CD4-positive, alpha-beta T cell (primary cell): ENCODE results near the gene ZNF827. TPM values are rescaled to one million over a fixed set of nuclear protein-coding genes. Genes with fewer than 3 reads are reported as not detected.

Experiments used
- ATAC-seq: fragments of 200-7000 bp; cut with Tn5 transposase; one replicate; pipeline ENCODE4 v1.10.0; 2022; ENCODE audit warnings: mild to moderate bottlenecking; ENCODE audit not compliant: poor library complexity
- CTCF ChIA-PET: fragments of 350-600 bp; sonication (Branson Sonifier 250); formaldehyde crosslinking; loops from one replicate; lab custom pipeline; 2021; ENCODE audit warnings: antibody characterized with exemption, inconsistent platforms; lab: Charles Lee
- POLR2A ChIA-PET: fragments of 350-600 bp; sonication (Branson Sonifier 250); formaldehyde crosslinking; loops from one replicate; lab custom pipeline; 2021; ENCODE audit warnings: antibody characterized with exemption, inconsistent platforms; lab: Charles Lee
- DNase-seq, 14 experiments: peaks; one replicate each; pipeline ENCODE4 v3.0.0-alpha.2; 2013 to 2020; ENCODE audit warnings: mixed read lengths in 2 of 14
- H3K27ac ChIP-seq, 2 donors: one replicate each; pipeline versions ENCODE4 v1.5.1 to v1.7.0; 2013; ENCODE audit warnings: low read length in 2 of 2, low read depth in 1 of 2, mild to moderate bottlenecking in 1 of 2
- H3K27me3 ChIP-seq, 2 experiments: 1 replicate in 1 of 2; 2 replicates in 1 of 2; pipeline versions ENCODE4 v1.6.1 to v1.7.0; 2013; ENCODE audit warnings: low read length in 2 of 2, control low read depth in 1 of 2, mild to moderate bottlenecking in 1 of 2, moderate library complexity in 1 of 2; ENCODE audit not compliant: insufficient read depth in 2 of 2, control insufficient read depth in 1 of 2
- H3K36me3 ChIP-seq: one replicate; pipeline ENCODE4 v1.6.1; 2013; ENCODE audit warnings: low read length, control low read depth; ENCODE audit not compliant: insufficient read depth
- H3K4me1 ChIP-seq: one replicate; pipeline ENCODE4 v1.6.1; 2013; ENCODE audit warnings: low read length, control low read depth; ENCODE audit not compliant: insufficient read depth
- H3K4me3 ChIP-seq: one replicate; pipeline ENCODE4 v1.5.1; 2013; ENCODE audit warnings: mild to moderate bottlenecking, low read length, moderate library complexity
- H3K9me3 ChIP-seq, 2 experiments: 1 replicate in 1 of 2; 2 replicates in 1 of 2; pipeline versions ENCODE4 v1.6.1 to v1.7.0; 2013; ENCODE audit warnings: low read length in 2 of 2, mild to moderate bottlenecking in 2 of 2, control low read depth in 1 of 2, moderate library complexity in 1 of 2; ENCODE audit not compliant: control insufficient read depth in 1 of 2, insufficient read depth in 1 of 2
- H3K27ac Mint-ChIP-seq: one replicate; pipeline ENCODE4 v1.8.0; 2020; ENCODE audit warnings: mixed read lengths
- H3K27me3 Mint-ChIP-seq: one replicate; pipeline ENCODE4 v1.8.0; 2021; ENCODE audit warnings: mixed read lengths
- H3K36me3 Mint-ChIP-seq: one replicate; pipeline ENCODE4 v1.8.0; 2021; ENCODE audit warnings: low read depth, mixed read lengths
- H3K4me1 Mint-ChIP-seq: one replicate; pipeline ENCODE4 v1.8.0; 2021; ENCODE audit warnings: low read depth, mixed read lengths
- H3K4me3 Mint-ChIP-seq: one replicate; pipeline ENCODE4 v1.8.0; 2020; ENCODE audit warnings: mild to moderate bottlenecking, mixed read lengths
- H3K9me3 Mint-ChIP-seq: one replicate; pipeline ENCODE4 v1.8.0; 2020; ENCODE audit warnings: mixed read lengths
- CTCF ChIP-seq: fragments of 200-600 bp; IDR thresholded peaks from one replicate; pipeline ENCODE4 v1.8.0; 2022; ENCODE audit warnings: antibody characterized with exemption, mild to moderate bottlenecking
- intact Hi-C, 2 experiments: fragments of 100-400 bp; cut with DNase I in 1 of 2; cut with micrococcal nuclease in 1 of 2; formaldehyde crosslinking; loops; one replicate each; pipeline versions ENCODE4 v1.15.1 to v1.9.0; 2023 to 2025; cut with DNase I, micrococcal nuclease
- polyA plus RNA-seq, 2 donors: library from polyadenylated mRNA; unstranded; fragments of 120-200 nt; gene quantifications; one replicate each; pipeline ENCODE4 v1.2.1, GENCODE V29; 2013
- total RNA-seq, 174 experiments: library from RNA in 2 of 174; stranded (reverse) in 2 of 174; gene quantifications; one replicate each; pipeline ENCODE4 v1.2.3 and lab custom pipeline; 2021 to 2026

Gene ZNF827
- total RNA-seq (10 to 100 TPM; 13.7 to 14.3 TPM), total RNA-seq (lab: John Stamatoyannopoulos, UW) (10.4 to 143 (median 24.9) reads per million in 172 experiments)
- 5.7 TPM for polyA plus RNA-seq (2013, experiment 1 of 2)
- polyA plus RNA-seq (2013, experiment 2 of 2): 7.4 TPM

DNA sequence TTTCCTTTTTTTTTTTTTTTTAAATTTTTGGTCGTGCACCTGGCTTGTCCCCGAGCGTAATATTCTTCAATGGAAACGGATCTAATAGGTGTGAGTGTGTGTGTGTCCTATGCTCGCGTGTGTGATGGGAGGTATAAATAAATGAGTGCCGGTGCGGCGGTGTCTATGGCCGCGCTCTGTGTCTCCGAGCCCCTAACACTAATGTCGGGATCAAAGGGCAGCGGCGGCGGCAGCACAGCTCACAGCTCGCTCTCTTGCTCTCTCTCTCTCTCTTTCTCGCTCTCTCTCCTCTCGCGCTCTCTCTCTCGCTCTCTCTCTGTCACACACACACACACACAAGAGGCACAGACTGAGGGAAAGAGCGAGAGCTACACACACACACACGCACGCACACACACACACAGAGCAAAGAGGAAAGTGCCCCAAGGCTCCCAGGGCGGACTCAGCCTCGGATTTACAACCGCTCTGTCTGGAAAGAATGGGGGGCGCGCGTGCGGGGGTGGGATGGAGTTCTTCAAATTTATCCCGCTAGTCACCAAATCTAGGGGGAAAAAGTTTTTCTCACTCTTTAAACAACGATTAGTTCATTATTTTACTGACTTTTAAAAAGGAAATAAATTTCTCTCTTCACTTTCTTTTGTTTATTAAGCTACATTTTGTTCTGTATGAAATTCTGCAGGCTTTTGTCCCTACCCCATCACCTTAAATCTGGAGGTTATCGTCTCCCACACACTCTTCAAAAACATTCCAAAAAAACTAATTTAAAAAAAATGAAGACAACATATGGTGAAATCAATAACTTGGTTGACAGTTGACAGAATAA is at the start of gene ZNF827:
Gene ZNF827 (minus strand): TSS at position 206 of the 823 bp plus-strand sequence. CDS start 416 bp downstream, outside the sequence.
- H3K9me3 ChIP-seq: no peaks in the 10 kb centered on the region
- peak within 1 kb of the TSS; percentile 83 for H3K4me3 ChIP-seq
- H3K36me3 ChIP-seq: no peaks in the 10 kb centered on the region
- no peak for TF ChIP-seq CTCF
- Mint-ChIP-seq H3K4me3 (peak within 1 kb of the TSS; percentile 97), H3K36me3 (peaks cover 18% of the 10 kb centered on the region), H3K4me1 (peaks cover 42% of the 10 kb centered on the region), H3K27ac (peak within 1 kb of the TSS; percentile 91), H3K27me3 (peaks cover 5% of the 10 kb centered on the region), H3K9me3 (no peaks in the 10 kb centered on the region)
- H3K27me3 ChIP-seq: no peaks in the 10 kb centered on the region
- ChIA-PET CTCF (interaction anchor here (1.6 to 1.8 kb wide), 2 partner anchors 17 to 49 kb away, joined by 4 read pairs; no protein-coding TSS in a partner anchor), POLR2A (interaction anchor here (0.6 to 1.1 kb wide), 10 partner anchors 9 to 1102 kb away, joined by 3 to 4 read pairs (median 3); partner anchors contain the start of genes ABCE1 and ANAPC10)
- DNase-seq: peak; percentile 47 to 89 (median 60)
- ATAC-seq: peak; percentile 42
- peaks cover 16% of the 10 kb centered on the region for H3K4me1 ChIP-seq
- H3K27ac ChIP-seq: peak within 1 kb of the TSS; percentile 52 to 75
- intact Hi-C loops: loop anchor here (5.0 to 10.0 kb wide), 7 partner anchors 97 to 762 kb away; partner anchors contain the start of genes LSM6 (in 2 of the 2) and MMAA (in 1 of the 2)

- no peak for TF ChIP-seq CTCF
- no peak overlapping the region for H3K4me3 ChIP-seq
- Mint-ChIP-seq H3K9me3 (no peaks in the 10 kb centered on the region), H3K36me3 (no peaks in the 10 kb centered on the region), H3K27ac (no peak overlapping the region), H3K4me1 (no peaks in the 10 kb centered on the region), H3K27me3 (no peaks in the 10 kb centered on the region), H3K4me3 (no peak overlapping the region)
- no peaks in the 10 kb centered on the region for H3K4me1 ChIP-seq
- intact Hi-C loops: no loop called here
- ChIA-PET CTCF (no interaction called here), POLR2A (no interaction called here)
- ATAC-seq: no peak
- no peaks in the 10 kb centered on the region for H3K9me3 ChIP-seq
- H3K36me3 ChIP-seq: no peaks in the 10 kb centered on the region
- H3K27ac ChIP-seq: no peak overlapping the region
- DNase-seq: no peak
- H3K27me3 ChIP-seq: no peaks in the 10 kb centered on the region
These were observed 45.9 kb upstream of the ZNF827 start for GRCh38 chr4:145984563-145984962.

DNA sequence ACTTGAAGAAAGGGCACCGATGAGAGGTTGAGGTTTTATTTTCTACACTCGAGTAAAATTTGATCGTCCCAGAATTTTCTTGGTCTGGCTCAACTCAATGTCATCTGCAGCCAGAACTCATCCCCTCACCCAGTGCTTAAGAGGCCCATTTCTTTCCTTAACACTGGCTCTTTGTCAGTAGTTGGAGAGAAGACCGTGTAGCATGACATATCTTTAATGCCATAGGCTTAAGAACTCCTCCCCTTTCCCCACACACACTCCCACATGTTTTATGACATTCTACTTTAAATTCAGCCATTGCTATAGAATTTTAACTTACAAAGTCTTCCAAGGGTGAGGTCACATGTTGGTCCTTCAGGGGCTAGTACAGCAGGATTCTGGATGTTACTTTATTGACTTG is 44.2 kb upstream of the ZNF827 start:
- ATAC-seq (no peak), DNase-seq (no peak)
- POLR2A ChIA-PET: no interaction called here
- no peaks in the 10 kb centered on the region for H3K9me3 Mint-ChIP-seq
- no peak overlapping the region for H3K4me3 Mint-ChIP-seq
- H3K27me3 Mint-ChIP-seq: no peaks in the 10 kb centered on the region
- no peaks in the 10 kb centered on the region for H3K4me1 Mint-ChIP-seq
- H3K36me3 Mint-ChIP-seq: no peaks in the 10 kb centered on the region
- no peak for TF ChIP-seq CTCF
- no peaks in the 10 kb centered on the region for H3K4me1 ChIP-seq
- intact Hi-C loops: no loop called here
- no peaks in the 10 kb centered on the region for H3K9me3 ChIP-seq
- H3K27ac ChIP-seq: no peak overlapping the region
- H3K4me3 ChIP-seq: no peak overlapping the region
- no peaks in the 10 kb centered on the region for H3K36me3 ChIP-seq
- CTCF ChIA-PET: no interaction called here
- no peak overlapping the region for H3K27ac Mint-ChIP-seq
- H3K27me3 ChIP-seq: no peaks in the 10 kb centered on the region
